Measurements from ENCODE around the gene PARL.

The PARL gene

DNA sequence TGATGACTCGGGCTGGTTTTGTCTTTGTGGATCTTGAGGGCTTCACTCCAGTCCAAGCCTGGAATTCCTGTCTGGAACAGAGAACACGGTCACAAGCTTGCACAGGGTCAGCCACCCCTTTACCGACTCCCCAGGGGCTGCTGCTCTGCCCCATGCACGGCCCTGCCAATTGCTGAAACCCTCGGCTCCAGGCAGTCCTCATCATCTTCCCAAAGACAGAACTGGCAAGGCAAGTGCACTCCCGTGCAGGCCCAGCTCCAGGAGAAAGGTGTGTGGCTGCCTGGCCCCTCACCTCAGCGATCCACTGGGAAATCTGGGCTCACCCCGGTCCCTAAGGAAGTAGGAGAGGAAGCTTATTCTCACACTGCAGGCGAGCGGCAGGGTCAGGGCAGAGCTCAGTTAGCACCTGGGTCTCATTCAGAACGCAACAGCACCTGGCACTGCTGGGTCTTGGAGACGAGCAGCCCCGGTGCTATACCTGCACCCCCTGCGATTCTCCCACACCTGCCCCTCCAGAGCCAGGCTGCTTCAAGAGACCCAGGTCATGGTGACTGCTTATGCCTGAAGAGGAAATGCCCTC, 66.5 kb downstream of the PARL start:
- TF ChIP-seq TEAD4 (IDR thresholded peaks at IDR 0.05) (no peak), ZBTB7A (IDR thresholded peaks at IDR 0.05; ENCODE audit: low read depth) (no peak), YY1 (IDR thresholded peaks at IDR 0.05; ENCODE audit: low read depth) (no peak), FOXM1 (IDR thresholded peaks at IDR 0.05; ENCODE audit: borderline replicate concordance, low read depth) (no peak), TCF12 (IDR thresholded peaks at IDR 0.05; ENCODE audit: low read depth) (no peak), TAF1 (IDR thresholded peaks at IDR 0.05; ENCODE audit: low read depth) (no peak), CEBPB (IDR thresholded peaks at IDR 0.05) (no peak), NFIC (IDR thresholded peaks at IDR 0.05) (no peak), RAD21 (IDR thresholded peaks at IDR 0.05; ENCODE audit: low read depth) (no peak), EP300 (IDR thresholded peaks at IDR 0.05; ENCODE audit: borderline replicate concordance) (no peak)
- TF ChIP-seq, protein P1, sequence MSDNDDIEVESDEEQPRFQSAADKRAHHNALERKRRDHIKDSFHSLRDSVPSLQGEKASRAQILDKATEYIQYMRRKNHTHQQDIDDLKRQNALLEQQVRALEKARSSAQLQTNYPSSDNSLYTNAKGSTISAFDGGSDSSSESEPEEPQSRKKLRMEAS (IDR thresholded peaks at IDR 0.05) = no peak
- TF ChIP-seq, protein P2, sequence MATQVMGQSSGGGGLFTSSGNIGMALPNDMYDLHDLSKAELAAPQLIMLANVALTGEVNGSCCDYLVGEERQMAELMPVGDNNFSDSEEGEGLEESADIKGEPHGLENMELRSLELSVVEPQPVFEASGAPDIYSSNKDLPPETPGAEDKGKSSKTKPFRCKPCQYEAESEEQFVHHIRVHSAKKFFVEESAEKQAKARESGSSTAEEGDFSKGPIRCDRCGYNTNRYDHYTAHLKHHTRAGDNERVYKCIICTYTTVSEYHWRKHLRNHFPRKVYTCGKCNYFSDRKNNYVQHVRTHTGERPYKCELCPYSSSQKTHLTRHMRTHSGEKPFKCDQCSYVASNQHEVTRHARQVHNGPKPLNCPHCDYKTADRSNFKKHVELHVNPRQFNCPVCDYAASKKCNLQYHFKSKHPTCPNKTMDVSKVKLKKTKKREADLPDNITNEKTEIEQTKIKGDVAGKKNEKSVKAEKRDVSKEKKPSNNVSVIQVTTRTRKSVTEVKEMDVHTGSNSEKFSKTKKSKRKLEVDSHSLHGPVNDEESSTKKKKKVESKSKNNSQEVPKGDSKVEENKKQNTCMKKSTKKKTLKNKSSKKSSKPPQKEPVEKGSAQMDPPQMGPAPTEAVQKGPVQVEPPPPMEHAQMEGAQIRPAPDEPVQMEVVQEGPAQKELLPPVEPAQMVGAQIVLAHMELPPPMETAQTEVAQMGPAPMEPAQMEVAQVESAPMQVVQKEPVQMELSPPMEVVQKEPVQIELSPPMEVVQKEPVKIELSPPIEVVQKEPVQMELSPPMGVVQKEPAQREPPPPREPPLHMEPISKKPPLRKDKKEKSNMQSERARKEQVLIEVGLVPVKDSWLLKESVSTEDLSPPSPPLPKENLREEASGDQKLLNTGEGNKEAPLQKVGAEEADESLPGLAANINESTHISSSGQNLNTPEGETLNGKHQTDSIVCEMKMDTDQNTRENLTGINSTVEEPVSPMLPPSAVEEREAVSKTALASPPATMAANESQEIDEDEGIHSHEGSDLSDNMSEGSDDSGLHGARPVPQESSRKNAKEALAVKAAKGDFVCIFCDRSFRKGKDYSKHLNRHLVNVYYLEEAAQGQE (IDR thresholded peaks at IDR 0.05; ENCODE audit: low read depth) = no peak
- TF ChIP-seq, protein P3, sequence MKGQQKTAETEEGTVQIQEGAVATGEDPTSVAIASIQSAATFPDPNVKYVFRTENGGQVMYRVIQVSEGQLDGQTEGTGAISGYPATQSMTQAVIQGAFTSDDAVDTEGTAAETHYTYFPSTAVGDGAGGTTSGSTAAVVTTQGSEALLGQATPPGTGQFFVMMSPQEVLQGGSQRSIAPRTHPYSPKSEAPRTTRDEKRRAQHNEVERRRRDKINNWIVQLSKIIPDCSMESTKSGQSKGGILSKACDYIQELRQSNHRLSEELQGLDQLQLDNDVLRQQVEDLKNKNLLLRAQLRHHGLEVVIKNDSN (IDR thresholded peaks at IDR 0.05) = no peak

DNA sequence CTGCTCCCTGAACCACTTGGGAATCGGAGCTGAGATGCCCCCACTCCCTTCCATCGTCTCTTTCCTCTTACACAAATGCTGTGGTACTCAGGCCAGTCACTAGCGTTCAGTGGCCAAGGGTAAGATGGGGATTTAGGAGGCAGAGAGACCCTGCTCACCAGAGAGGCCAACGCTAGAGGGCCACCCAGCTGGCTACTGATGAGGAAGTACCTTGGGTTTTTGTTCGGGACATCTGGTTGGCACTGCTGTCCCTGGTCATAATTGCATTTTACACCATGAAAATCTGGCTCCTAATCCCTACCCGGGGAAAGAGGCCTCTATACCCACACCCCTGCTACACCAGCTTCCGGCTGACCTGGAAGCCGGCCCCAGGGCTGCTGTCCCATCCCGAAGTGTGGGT, 67.0 kb downstream of the PARL start:
- TF ChIP-seq, protein P3 (IDR thresholded peaks at IDR 0.05) = no peak
- TF ChIP-seq NFIC (IDR thresholded peaks at IDR 0.05) = no peak
- TF ChIP-seq, protein P2 (IDR thresholded peaks at IDR 0.05; ENCODE audit: low read depth) = no peak
- no peak for TF ChIP-seq CEBPB (IDR thresholded peaks at IDR 0.05)
- no peak for TF ChIP-seq TAF1 (IDR thresholded peaks at IDR 0.05; ENCODE audit: low read depth)
- TF ChIP-seq YY1 (IDR thresholded peaks at IDR 0.05; ENCODE audit: low read depth) = no peak
- TF ChIP-seq ZBTB7A (IDR thresholded peaks at IDR 0.05; ENCODE audit: low read depth) = no peak
- no peak for TF ChIP-seq CREB1 (IDR thresholded peaks at IDR 0.05; ENCODE audit: low read depth)
- TF ChIP-seq RAD21 (IDR thresholded peaks at IDR 0.05; ENCODE audit: low read depth) = no peak
- TF ChIP-seq TEAD4 (IDR thresholded peaks at IDR 0.05) = no peak
- TF ChIP-seq EP300 (IDR thresholded peaks at IDR 0.05; ENCODE audit: borderline replicate concordance) = no peak
- TF ChIP-seq TCF12 (IDR thresholded peaks at IDR 0.05; ENCODE audit: low read depth) = no peak
- no peak for TF ChIP-seq EGR1 (IDR thresholded peaks at IDR 0.05)
- no peak for TF ChIP-seq FOXM1 (IDR thresholded peaks at IDR 0.05; ENCODE audit: borderline replicate concordance, low read depth)

DNA sequence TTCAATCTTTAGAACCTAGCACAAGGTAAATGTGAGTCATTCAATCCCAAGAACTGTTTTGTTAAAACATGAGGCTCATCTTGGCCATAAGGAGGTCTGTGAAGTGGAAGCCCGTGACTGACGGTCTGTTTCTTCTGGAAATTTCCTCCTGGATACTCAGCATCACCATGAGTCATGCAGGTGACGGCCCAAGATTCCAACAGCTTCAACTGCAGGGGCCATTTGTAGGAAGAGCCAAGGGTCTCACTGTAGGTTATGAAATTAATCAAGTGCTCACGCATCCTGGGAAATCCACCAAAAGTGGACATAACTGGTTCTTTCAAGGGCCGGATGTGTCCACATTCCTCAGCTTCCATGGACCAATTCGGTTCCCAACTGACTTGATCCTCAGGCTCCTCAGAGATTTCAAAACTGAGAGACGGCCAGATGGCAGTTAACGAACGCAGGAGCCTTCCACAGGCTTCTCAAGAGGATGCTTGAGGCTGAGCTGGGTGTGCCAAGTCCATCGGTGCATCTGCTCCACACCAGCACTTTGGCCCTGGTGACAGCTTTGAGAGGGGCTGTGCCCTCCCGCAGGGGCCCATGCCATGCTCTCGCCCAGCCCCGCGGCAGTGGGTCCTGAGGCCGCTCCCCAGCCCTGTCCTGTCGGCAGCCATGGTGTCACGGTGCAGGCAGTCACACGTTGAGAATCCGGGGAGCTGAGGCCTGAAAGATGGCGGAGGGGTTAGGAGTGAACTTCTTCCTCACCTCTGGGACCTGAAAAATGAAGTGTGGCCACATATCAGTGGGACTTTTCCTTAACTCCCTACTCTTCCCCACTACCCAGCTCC, 67.8 kb downstream of the PARL start:
- TF ChIP-seq YY1 (IDR thresholded peaks at IDR 0.05; ENCODE audit: low read depth) (no peak), EP300 (IDR thresholded peaks at IDR 0.05; ENCODE audit: borderline replicate concordance) (no peak), FOXM1 (IDR thresholded peaks at IDR 0.05; ENCODE audit: borderline replicate concordance, low read depth) (no peak), TEAD4 (IDR thresholded peaks at IDR 0.05) (no peak), NFIC (IDR thresholded peaks at IDR 0.05) (no peak)

DNA sequence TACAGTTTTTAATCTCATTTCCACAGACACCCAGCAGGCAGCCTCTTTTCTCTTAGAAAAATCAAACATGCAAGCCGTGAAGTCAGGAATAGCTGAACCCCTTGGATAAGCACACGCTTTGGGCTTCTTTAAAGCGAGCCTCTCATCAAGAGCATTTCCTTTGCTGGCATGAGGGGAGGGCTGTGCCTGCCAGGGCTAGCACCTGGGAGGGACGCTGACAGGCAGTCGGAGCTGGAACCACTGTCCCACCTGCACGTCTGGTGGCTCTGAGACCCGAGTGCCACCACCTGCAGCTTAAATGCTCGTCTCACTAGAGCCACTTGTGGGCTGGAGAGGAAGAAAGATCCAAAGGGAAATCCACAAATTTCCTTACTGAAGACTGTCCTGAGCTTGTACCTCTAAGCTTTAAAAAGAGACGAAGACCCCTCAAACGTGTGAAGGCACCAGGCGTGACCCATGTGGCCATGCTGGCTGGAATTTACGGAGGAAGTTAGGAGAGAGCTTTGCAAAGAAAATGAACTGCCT, 68.7 kb downstream of the PARL start:
- TF ChIP-seq FOXM1 (IDR thresholded peaks at IDR 0.05; ENCODE audit: borderline replicate concordance, low read depth) (no peak), RAD21 (IDR thresholded peaks at IDR 0.05; ENCODE audit: low read depth) (no peak), NFIC (IDR thresholded peaks at IDR 0.05) (no peak), TAF1 (IDR thresholded peaks at IDR 0.05; ENCODE audit: low read depth) (no peak), EP300 (IDR thresholded peaks at IDR 0.05; ENCODE audit: borderline replicate concordance) (no peak), TCF12 (IDR thresholded peaks at IDR 0.05; ENCODE audit: low read depth) (no peak), CREB1 (IDR thresholded peaks at IDR 0.05; ENCODE audit: low read depth) (no peak), EGR1 (IDR thresholded peaks at IDR 0.05) (no peak), YY1 (IDR thresholded peaks at IDR 0.05; ENCODE audit: low read depth) (no peak), ZBTB7A (IDR thresholded peaks at IDR 0.05; ENCODE audit: low read depth) (no peak), CEBPB (IDR thresholded peaks at IDR 0.05) (no peak), TEAD4 (IDR thresholded peaks at IDR 0.05) (no peak)
- TF ChIP-seq, protein P1 (IDR thresholded peaks at IDR 0.05) = no peak
- TF ChIP-seq, protein P3 (IDR thresholded peaks at IDR 0.05) = no peak
- TF ChIP-seq, protein P2 (IDR thresholded peaks at IDR 0.05; ENCODE audit: low read depth) = no peak
